Subcutaneous adipose tissue (tissue), 4 donors: ENCODE results near the gene CEACAM20. TPM values are rescaled to one million over a fixed set of nuclear protein-coding genes. Genes with fewer than 3 reads are reported as not detected.

ENCODE experiments used
- total RNA-seq, 4 donors: library from RNA; depleted of rRNA; stranded (reverse); fragments of >200 nt; gene quantifications; one replicate each; pipeline ENCODE4 v1.1.0, GENCODE V29; 2016
- TF ChIP-seq, protein P1 (sequence below): fragments of 450-650 bp; IDR thresholded peaks from one replicate; pipeline ENCODE4 v1.5.1; 2016; ENCODE audit warnings: low read depth, mild to moderate bottlenecking, control low read depth, antibody characterized with exemption, moderate library complexity

CEACAM20 gene
- not detected for total RNA-seq

- TF ChIP-seq, protein P1, sequence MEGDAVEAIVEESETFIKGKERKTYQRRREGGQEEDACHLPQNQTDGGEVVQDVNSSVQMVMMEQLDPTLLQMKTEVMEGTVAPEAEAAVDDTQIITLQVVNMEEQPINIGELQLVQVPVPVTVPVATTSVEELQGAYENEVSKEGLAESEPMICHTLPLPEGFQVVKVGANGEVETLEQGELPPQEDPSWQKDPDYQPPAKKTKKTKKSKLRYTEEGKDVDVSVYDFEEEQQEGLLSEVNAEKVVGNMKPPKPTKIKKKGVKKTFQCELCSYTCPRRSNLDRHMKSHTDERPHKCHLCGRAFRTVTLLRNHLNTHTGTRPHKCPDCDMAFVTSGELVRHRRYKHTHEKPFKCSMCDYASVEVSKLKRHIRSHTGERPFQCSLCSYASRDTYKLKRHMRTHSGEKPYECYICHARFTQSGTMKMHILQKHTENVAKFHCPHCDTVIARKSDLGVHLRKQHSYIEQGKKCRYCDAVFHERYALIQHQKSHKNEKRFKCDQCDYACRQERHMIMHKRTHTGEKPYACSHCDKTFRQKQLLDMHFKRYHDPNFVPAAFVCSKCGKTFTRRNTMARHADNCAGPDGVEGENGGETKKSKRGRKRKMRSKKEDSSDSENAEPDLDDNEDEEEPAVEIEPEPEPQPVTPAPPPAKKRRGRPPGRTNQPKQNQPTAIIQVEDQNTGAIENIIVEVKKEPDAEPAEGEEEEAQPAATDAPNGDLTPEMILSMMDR: no peak
Observed at GRCh38 chr19:44529536-44529935, at the start of gene CEACAM20. TSS of gene CEACAM20 (minus strand) at chr19:44529675. CDS start at chr19:44529509, 166 bp downstream.

DNA sequence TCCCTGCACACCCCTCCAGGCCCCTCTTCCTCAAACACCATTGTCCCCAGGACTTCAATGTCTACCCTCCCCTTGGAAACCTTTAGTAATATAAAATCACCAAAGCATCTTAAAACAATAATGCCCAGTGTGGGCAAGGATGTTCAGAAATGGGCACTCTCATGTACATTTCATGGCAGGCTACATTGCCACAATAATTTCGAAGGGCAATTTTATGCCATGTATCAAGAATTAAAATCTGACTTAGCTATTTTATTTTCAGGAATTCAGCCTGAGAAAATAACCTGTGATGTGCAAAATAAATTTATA lies 48.0 kb upstream of the CEACAM20 start:
- TF ChIP-seq, protein P1: no peak

DNA sequence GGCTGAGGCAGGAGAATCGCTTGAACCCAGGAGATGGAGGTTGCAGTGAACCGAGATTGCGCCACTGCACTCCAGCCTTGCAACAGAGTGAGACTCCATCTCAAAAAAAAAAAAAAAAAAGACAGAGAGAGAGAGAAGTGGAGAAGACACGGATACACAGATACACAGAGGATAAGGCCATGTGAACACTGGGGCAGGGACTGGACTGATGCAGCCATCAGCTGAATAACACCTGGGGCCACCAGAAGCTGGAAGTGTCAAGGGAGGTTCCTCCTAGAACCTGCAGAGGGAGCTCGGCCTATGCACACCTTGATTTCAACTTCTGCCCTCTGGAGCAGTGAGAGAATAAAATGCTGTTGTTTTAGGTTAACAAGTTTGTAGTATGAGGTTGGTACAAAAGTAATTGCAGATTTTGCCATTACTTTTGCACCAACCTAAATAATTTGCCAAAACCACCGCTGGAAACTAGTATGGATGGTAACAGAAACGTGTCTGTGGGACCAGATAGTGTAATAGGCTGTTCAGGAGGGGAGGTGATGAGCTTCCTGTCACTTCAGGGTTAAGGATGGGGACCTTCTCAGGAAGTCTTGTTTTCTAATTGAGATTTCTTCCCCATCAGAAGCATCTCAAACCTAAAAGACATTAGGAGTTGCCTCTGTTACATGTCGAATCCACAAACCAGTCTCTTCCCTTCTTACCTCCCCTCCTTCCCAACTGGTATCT lies 47.5 kb upstream of the CEACAM20 start:
- TF ChIP-seq, protein P1: no peak

DNA sequence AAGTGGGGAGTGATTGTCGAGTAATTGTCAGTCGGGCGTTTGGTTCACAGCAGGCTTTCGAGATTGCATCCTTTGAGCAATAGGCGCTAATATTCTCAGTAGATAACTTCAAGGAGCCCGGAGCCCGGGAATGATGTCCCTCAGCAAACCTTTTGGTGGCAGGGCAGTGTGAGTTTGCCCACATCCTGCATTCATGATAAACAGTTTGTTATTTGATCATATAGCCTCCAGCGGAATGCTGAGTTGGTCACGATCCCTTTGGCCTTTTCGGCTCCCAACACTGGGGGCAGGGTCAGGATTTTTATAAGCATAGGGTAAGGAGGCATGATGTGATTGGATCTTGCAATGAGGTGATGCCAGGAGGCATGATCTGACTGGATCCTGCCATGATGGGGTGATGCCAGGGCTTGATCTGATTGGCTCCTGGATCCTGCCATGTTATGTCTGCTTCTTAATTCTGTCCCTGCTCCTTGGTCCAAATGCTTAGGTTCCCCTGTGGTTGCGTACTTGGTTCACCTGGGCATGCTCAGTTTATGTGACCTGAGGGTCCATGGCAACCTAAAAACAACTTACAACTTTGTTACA lies 45.7 kb upstream of the CEACAM20 start:
- TF ChIP-seq, protein P1: no peak

DNA sequence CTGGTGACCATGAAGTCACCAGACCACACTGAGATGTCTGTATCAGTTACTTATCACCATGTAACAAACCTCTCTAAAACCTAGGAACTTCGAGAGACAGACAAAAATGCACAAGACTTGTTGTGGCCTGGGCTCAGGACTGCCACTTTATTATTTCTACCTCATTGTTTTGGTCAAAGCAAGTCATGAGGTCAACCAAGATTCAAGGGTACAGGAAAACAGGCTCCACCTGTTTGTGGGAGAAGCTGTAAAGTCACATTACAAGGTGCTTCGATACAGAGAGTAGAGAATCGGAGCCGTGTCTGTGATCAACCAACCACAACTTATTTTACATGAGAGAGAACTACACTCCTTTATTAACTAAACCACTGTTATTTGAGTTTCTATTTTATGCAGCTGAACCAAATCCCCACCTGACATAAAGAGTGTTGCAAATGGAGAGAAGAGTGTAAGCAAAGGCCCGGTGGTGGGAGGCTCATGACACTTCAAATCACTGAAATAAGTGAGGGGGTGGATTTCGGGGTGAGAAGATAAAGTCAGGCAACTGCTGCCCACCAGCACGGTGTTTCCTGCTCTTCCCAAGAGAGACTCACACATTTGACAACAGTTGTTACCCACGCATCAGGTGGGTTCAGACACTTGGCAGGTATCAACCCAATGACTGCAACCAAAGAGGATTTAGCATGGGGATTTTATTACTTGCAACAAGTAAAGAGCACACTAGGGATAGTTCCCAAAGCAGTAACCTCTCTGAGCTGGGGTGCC lies 44.9 kb upstream of the CEACAM20 start:
- TF ChIP-seq, protein P1: no peak

- TF ChIP-seq, protein P1: no peak
Observed at GRCh38 chr19:44573627-44574026, 44.2 kb upstream of the CEACAM20 start.

DNA sequence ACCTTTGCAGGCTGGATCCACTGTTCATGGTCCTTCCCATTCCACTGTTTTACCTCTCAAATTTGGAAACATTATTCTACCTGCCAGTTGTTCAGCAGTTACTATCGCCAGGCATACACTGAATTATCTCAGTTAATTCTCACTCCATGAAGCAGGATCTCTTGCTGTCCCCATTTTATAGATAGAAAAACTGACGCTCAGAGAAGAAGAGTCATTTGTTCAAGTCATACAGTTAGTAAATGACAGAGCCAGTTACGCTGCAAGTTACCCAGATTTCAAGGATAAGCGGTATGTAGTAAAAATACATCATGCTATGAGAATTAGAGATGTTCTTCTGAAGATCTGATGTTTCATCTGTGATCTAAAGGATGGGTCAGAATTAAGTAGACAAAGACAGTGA lies 43.7 kb upstream of the CEACAM20 start:
- TF ChIP-seq, protein P1: no peak
